HL-60 (cell line): Measurements from ENCODE around the gene RBBP8NL.

Source experiments
- DNase-seq, 2 experiments: peaks; one replicate each; pipeline ENCODE4 v3.0.0-alpha.2; 2010 to 2020; ENCODE audit warnings: low read depth in 1 of 2, low spot score in 1 of 2
- H3K27ac ChIP-seq: fragments of 250-450 bp; sonication (Bioruptor Pico); replicated peaks from 2 replicates; pipeline ENCODE4 v1.5.1; 2020; ENCODE audit warnings: mild to moderate bottlenecking, moderate library complexity
- H3K27me3 ChIP-seq: fragments of 250-450 bp; sonication (Bioruptor Pico); 2 replicates; pipeline ENCODE4 v1.5.1; 2021; ENCODE audit warnings: mild to moderate bottlenecking, moderate library complexity; ENCODE audit not compliant: insufficient read depth, poor library complexity, severe bottlenecking
- H3K4me3 ChIP-seq: replicated peaks from 2 replicates; pipeline ENCODE4 v1.5.1; 2011; ENCODE audit warnings: mild to moderate bottlenecking, control low read depth, low read length; ENCODE audit not compliant: insufficient read depth
- CTCF ChIP-seq: IDR thresholded peaks from one replicate; pipeline ENCODE4 v1.5.1; 2011; ENCODE audit warnings: low read length, control low read depth, inconsistent platforms; ENCODE audit not compliant: insufficient read depth
- GABPA ChIP-seq: IDR thresholded peaks from 2 replicates; pipeline ENCODE4 v1.6.1; 2012; ENCODE audit warnings: low read depth
- POLR2AphosphoS5 ChIP-seq: IDR thresholded peaks from 2 replicates; pipeline ENCODE4 v1.6.1; 2012; ENCODE audit warnings: low read depth
- REST ChIP-seq: IDR thresholded peaks from 2 replicates; pipeline ENCODE4 v1.6.1; 2012; ENCODE audit warnings: low read depth; ENCODE audit not compliant: insufficient replicate concordance
- SPI1 ChIP-seq: IDR thresholded peaks from 2 replicates; pipeline ENCODE4 v1.6.1; 2012; ENCODE audit warnings: low read depth, mild to moderate bottlenecking, borderline replicate concordance

The RBBP8NL gene

GRCh38 chr20:62472941-62473585, 45.7 kb upstream of the RBBP8NL start:
- DNase-seq, result no peak
- TF ChIP-seq CTCF (no peak), SPI1 (no peak), POLR2AphosphoS5 (no peak)
- H3K27ac ChIP-seq, result no peak overlapping the region
- no peak overlapping the region for H3K4me3 ChIP-seq
- peaks cover 45% of the 10 kb centered on the region for H3K27me3 ChIP-seq

- peaks cover 38% of the 10 kb centered on the region for H3K27me3 ChIP-seq
- DNase-seq, result no peak
- H3K4me3 ChIP-seq, result no peak overlapping the region
These were observed 45.0 kb upstream of the RBBP8NL start for GRCh38 chr20:62472138-62472940.

GRCh38 chr20:62470459-62470858, 43.1 kb upstream of the RBBP8NL start:
- H3K27me3 ChIP-seq, result peaks cover 26% of the 10 kb centered on the region
- TF ChIP-seq POLR2AphosphoS5 (no peak), REST (no peak), SPI1 (no peak)
- no peak overlapping the region for H3K4me3 ChIP-seq
- no peak for DNase-seq
- no peak overlapping the region for H3K27ac ChIP-seq

More at GRCh38 chr20:62472138-62472940, 45.0 kb upstream of the RBBP8NL start:
- no peak overlapping the region for H3K27ac ChIP-seq
- TF ChIP-seq POLR2AphosphoS5 (no peak), CTCF (no peak), SPI1 (no peak), REST (no peak), GABPA (no peak)

GRCh38 chr20:62470001-62470400, 42.7 kb upstream of the RBBP8NL start:
- peaks cover 25% of the 10 kb centered on the region for H3K27me3 ChIP-seq

More at GRCh38 chr20:62470001-62470400, 42.7 kb upstream of the RBBP8NL start:
- no peak for DNase-seq
- no peak overlapping the region for H3K4me3 ChIP-seq
- TF ChIP-seq CTCF (no peak), REST (no peak), POLR2AphosphoS5 (no peak), SPI1 (no peak), GABPA (no peak)
- no peak overlapping the region for H3K27ac ChIP-seq
